A204.1 (cell line): ENCODE data around the gene LEPROT.
"Not testable (repeated sequence)": the region's sequence is repeated elsewhere in the genome, so short reads cannot be mapped to it uniquely, and the experiment has no call there.

Source experiments
- FAIRE-seq: peaks from 2 replicates; lab custom pipeline; 2012; peaks lifted over from hg19 to GRCh38; lab: Jason Lieb, UNC

Gene LEPROT

GRCh38 chr1:65420590-65421350, at the start of gene LEPROT, which contains the start of gene LEPR:
TSS of gene LEPROT (plus strand) at chr1:65420668. CDS start at chr1:65420725, 57 bp downstream.
TSS of gene LEPR (plus strand) at chr1:65420668. CDS start at chr1:65565566, 144,898 bp downstream.
- no peak for FAIRE-seq

- no peak for FAIRE-seq
These were observed 48.9 kb upstream of the LEPROT start for GRCh38 chr1:65371544-65371943.

GRCh38 chr1:65372557-65372956, 47.9 kb upstream of the LEPROT start:
- FAIRE-seq, result no peak

- no peak for FAIRE-seq
These were observed 42.8 kb upstream of the LEPROT start for GRCh38 chr1:65377496-65378246.

GRCh38 chr1:65378247-65378946, 42.1 kb upstream of the LEPROT start:
- FAIRE-seq, result no peak

GRCh38 chr1:65384426-65384825, 36.0 kb upstream of the LEPROT start:
- FAIRE-seq, result not testable (repeated sequence)

GRCh38 chr1:65386439-65386838, 34.0 kb upstream of the LEPROT start:
- FAIRE-seq, result no peak

- no peak for FAIRE-seq
These were observed 32.6 kb upstream of the LEPROT start for GRCh38 chr1:65387821-65388220.

- FAIRE-seq, result no peak
These were observed 31.4 kb upstream of the LEPROT start for GRCh38 chr1:65388908-65389695.

GRCh38 chr1:65392497-65392896, 28.0 kb upstream of the LEPROT start:
- FAIRE-seq, result no peak

- no peak for FAIRE-seq
These were observed 27.1 kb upstream of the LEPROT start for GRCh38 chr1:65393347-65393746.

GRCh38 chr1:65393928-65394327, 26.5 kb upstream of the LEPROT start:
- FAIRE-seq, result no peak

- FAIRE-seq, result no peak
These were observed 24.4 kb upstream of the LEPROT start for GRCh38 chr1:65395887-65396612.

- no peak for FAIRE-seq
These were observed 22.4 kb upstream of the LEPROT start for GRCh38 chr1:65398083-65398482.

- no peak for FAIRE-seq
These were observed 21.5 kb upstream of the LEPROT start for GRCh38 chr1:65399003-65399402.

- no peak for FAIRE-seq
These were observed 18.9 kb upstream of the LEPROT start for GRCh38 chr1:65401612-65402011.

- FAIRE-seq, result no peak
These were observed 15.5 kb upstream of the LEPROT start for GRCh38 chr1:65404941-65405340.

- FAIRE-seq, result no peak
These were observed 12.6 kb upstream of the LEPROT start for GRCh38 chr1:65407877-65408276.

GRCh38 chr1:65409314-65409713, 11.2 kb upstream of the LEPROT start:
- FAIRE-seq, result no peak

- FAIRE-seq, result no peak
These were observed 10.6 kb upstream of the LEPROT start for GRCh38 chr1:65409816-65410326.
